ENCODE results near the gene NOTO. TPM values are rescaled to one million over a fixed set of nuclear protein-coding genes. Genes with fewer than 3 reads are reported as not detected.

The NOTO gene
- total RNA-seq, 1 donor from 2014 or later, result not detected

GRCh38 chr2:73205611-73206010 is 3.2 kb downstream of the NOTO start:
- no peak overlapping the region for H2AFZ ChIP-seq (ENCODE audit: low read depth, low read length)
- no peak for TF ChIP-seq CTCF (IDR thresholded peaks at IDR 0.05; ENCODE audit: insufficient read depth, low read depth, low read length)
- no peak for TF ChIP-seq EZH2 (IDR thresholded peaks at IDR 0.05; ENCODE audit: insufficient read depth, low read length)
- DNase-seq (ENCODE audit: low read depth), result peak; percentile 10
- Mint-ChIP-seq H3K4me3 (ENCODE audit: unreplicated experiment) (no peak overlapping the region), H3K27me3 (ENCODE audit: low read depth, unreplicated experiment) (peaks cover 52% of the 10 kb centered on the region), H3K9me3 (ENCODE audit: unreplicated experiment) (peaks cover 8% of the 10 kb centered on the region), H3K4me1 (ENCODE audit: low read depth, unreplicated experiment) (no peaks in the 10 kb centered on the region), H3K27ac (ENCODE audit: unreplicated experiment) (no peak overlapping the region), H3K36me3 (ENCODE audit: low read depth, unreplicated experiment) (no peaks in the 10 kb centered on the region)
- H3K9me3 ChIP-seq (ENCODE audit: insufficient read depth, low read depth, low read length), result no peaks in the 10 kb centered on the region
- H3K4me2 ChIP-seq (ENCODE audit: low read length), result no peak overlapping the region
- no peak overlapping the region for H3K9ac ChIP-seq (ENCODE audit: low read length)
- no peak overlapping the region for H3K27ac ChIP-seq (ENCODE audit: low read depth, low read length)
- no peaks in the 10 kb centered on the region for H4K20me1 ChIP-seq (ENCODE audit: insufficient read depth, low read length)
- H3K4me1 ChIP-seq (ENCODE audit: insufficient read depth, low read length), result no peaks in the 10 kb centered on the region
- no peaks in the 10 kb centered on the region for H3K36me3 ChIP-seq (ENCODE audit: insufficient read depth, low read length)
- H3K27me3 ChIP-seq (ENCODE audit: insufficient read depth, low read length), result peaks cover 53% of the 10 kb centered on the region
- no peak overlapping the region for H3K4me3 ChIP-seq (ENCODE audit: insufficient read depth, low read depth, low read length)
- FAIRE-seq, result no peak
- H3K79me2 ChIP-seq (ENCODE audit: insufficient read depth, low read length), result no peaks in the 10 kb centered on the region

GRCh38 chr2:73208258-73208657 is 5.9 kb downstream of the NOTO start:
- Mint-ChIP-seq H3K27me3 (ENCODE audit: low read depth, unreplicated experiment) (peaks cover 42% of the 10 kb centered on the region), H3K27ac (ENCODE audit: unreplicated experiment) (no peak overlapping the region), H3K36me3 (ENCODE audit: low read depth, unreplicated experiment) (no peaks in the 10 kb centered on the region), H3K4me1 (ENCODE audit: low read depth, unreplicated experiment) (peaks cover 1% of the 10 kb centered on the region), H3K4me3 (ENCODE audit: unreplicated experiment) (no peak overlapping the region), H3K9me3 (ENCODE audit: unreplicated experiment) (peaks cover 6% of the 10 kb centered on the region)
- TF ChIP-seq CTCF (IDR thresholded peaks at IDR 0.05; ENCODE audit: insufficient read depth, low read depth, low read length) (no peak), EZH2 (IDR thresholded peaks at IDR 0.05; ENCODE audit: insufficient read depth, low read length) (no peak)
- Histone ChIP-seq H3K9me3 (ENCODE audit: insufficient read depth, low read depth, low read length) (no peaks in the 10 kb centered on the region), H3K36me3 (ENCODE audit: insufficient read depth, low read length) (no peaks in the 10 kb centered on the region), H3K4me3 (ENCODE audit: insufficient read depth, low read depth, low read length) (no peak overlapping the region), H3K4me1 (ENCODE audit: insufficient read depth, low read length) (no peaks in the 10 kb centered on the region), H3K9ac (ENCODE audit: low read length) (no peak overlapping the region), H3K27me3 (ENCODE audit: insufficient read depth, low read length) (peaks cover 32% of the 10 kb centered on the region), H4K20me1 (ENCODE audit: insufficient read depth, low read length) (no peaks in the 10 kb centered on the region), H3K4me2 (ENCODE audit: low read length) (no peak overlapping the region), H3K27ac (ENCODE audit: low read depth, low read length) (no peak overlapping the region), H2AFZ (ENCODE audit: low read depth, low read length) (no peak overlapping the region), H3K79me2 (ENCODE audit: insufficient read depth, low read length) (no peaks in the 10 kb centered on the region)
- FAIRE-seq (no peak), DNase-seq (ENCODE audit: low read depth) (no peak)

GRCh38 chr2:73210019-73210418 is 7.6 kb downstream of the NOTO start:
- H3K27me3 ChIP-seq (ENCODE audit: insufficient read depth, low read length), result peaks cover 19% of the 10 kb centered on the region
- no peaks in the 10 kb centered on the region for H3K9me3 ChIP-seq (ENCODE audit: insufficient read depth, low read depth, low read length)
- H3K4me2 ChIP-seq (ENCODE audit: low read length), result no peak overlapping the region
- H4K20me1 ChIP-seq (ENCODE audit: insufficient read depth, low read length), result no peaks in the 10 kb centered on the region
- FAIRE-seq (no peak), DNase-seq (ENCODE audit: low read depth) (no peak)
- no peak overlapping the region for H3K27ac Mint-ChIP-seq (ENCODE audit: unreplicated experiment)
- no peaks in the 10 kb centered on the region for H3K36me3 Mint-ChIP-seq (ENCODE audit: low read depth, unreplicated experiment)
- TF ChIP-seq CTCF (IDR thresholded peaks at IDR 0.05; ENCODE audit: insufficient read depth, low read depth, low read length), result no peak
- no peak for TF ChIP-seq EZH2 (IDR thresholded peaks at IDR 0.05; ENCODE audit: insufficient read depth, low read length)
- H3K4me3 ChIP-seq (ENCODE audit: insufficient read depth, low read depth, low read length), result no peak overlapping the region
- no peaks in the 10 kb centered on the region for H3K36me3 ChIP-seq (ENCODE audit: insufficient read depth, low read length)
- peaks cover 3% of the 10 kb centered on the region for H3K9me3 Mint-ChIP-seq (ENCODE audit: unreplicated experiment)
- peaks cover 11% of the 10 kb centered on the region for H3K79me2 ChIP-seq (ENCODE audit: insufficient read depth, low read length)
- no peak overlapping the region for H3K9ac ChIP-seq (ENCODE audit: low read length)
- H3K27me3 Mint-ChIP-seq (ENCODE audit: low read depth, unreplicated experiment), result peaks cover 29% of the 10 kb centered on the region
- peaks cover 3% of the 10 kb centered on the region for H3K4me1 ChIP-seq (ENCODE audit: insufficient read depth, low read length)
- H3K4me1 Mint-ChIP-seq (ENCODE audit: low read depth, unreplicated experiment), result peaks cover 2% of the 10 kb centered on the region
- H2AFZ ChIP-seq (ENCODE audit: low read depth, low read length), result no peak overlapping the region
- no peak overlapping the region for H3K27ac ChIP-seq (ENCODE audit: low read depth, low read length)
- no peak overlapping the region for H3K4me3 Mint-ChIP-seq (ENCODE audit: unreplicated experiment)
